NCI-H526 (cell line): ENCODE data around the gene C1orf146.
"Not testable (repeated sequence)": the region's sequence is repeated elsewhere in the genome, so short reads cannot be mapped to it uniquely, and the experiment has no call there.

Source experiments
- DNase-seq, 2 experiments: peaks; one replicate each; lab custom pipeline; 2025; lab: John Stamatoyannopoulos, UW

C1orf146 gene

GRCh38 chr1:92274939-92275338 lies 57.2 kb downstream of the C1orf146 start:
- DNase-seq = no peak

GRCh38 chr1:92276082-92276481 lies 58.4 kb downstream of the C1orf146 start:
- no peak for DNase-seq

- DNase-seq = no peak
Observed at GRCh38 chr1:92277105-92277723, 59.5 kb downstream of the C1orf146 start.

GRCh38 chr1:92279781-92280180 lies 62.1 kb downstream of the C1orf146 start:
- not testable (repeated sequence) for DNase-seq

GRCh38 chr1:92281411-92281810 lies 63.7 kb downstream of the C1orf146 start:
- not testable (repeated sequence) for DNase-seq

GRCh38 chr1:92291372-92291999 lies 73.8 kb downstream of the C1orf146 start:
- DNase-seq = peak; percentile 47 to 79
